CD4-positive, alpha-beta T cell treated with Interleukin-6 at 100 ng/mL for 8 hours (primary cell): ENCODE data around the gene AKNAD1.
"Not testable (repeated sequence)": the region's sequence is repeated elsewhere in the genome, so short reads cannot be mapped to it uniquely, and the experiment has no call there.

Experiments
- DNase-seq: peaks from one replicate; pipeline ENCODE4 v3.0.0-alpha.2; 2020; ENCODE audit warnings: mixed read lengths, low spot score

AKNAD1 gene

DNA sequence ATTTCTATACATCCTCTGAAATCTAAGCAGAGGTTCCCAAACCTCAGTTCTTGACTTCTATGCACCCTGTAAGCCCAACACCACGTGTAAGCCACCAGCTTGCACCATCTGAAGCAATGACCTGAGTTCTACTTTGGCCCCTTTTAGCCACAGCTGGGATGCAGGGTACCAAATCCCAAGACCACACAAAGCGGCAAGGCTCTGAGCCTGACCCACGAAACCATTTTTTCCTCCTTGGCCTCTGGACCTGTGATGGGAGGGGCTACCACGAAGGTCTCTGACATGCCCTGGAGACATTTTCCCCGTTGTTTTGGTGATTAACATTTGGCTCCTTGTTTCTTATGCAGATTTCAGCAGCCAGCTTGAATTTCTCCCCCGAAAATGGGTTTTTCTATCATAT, 71.6 kb downstream of the AKNAD1 start:
- DNase-seq, result no peak

DNA sequence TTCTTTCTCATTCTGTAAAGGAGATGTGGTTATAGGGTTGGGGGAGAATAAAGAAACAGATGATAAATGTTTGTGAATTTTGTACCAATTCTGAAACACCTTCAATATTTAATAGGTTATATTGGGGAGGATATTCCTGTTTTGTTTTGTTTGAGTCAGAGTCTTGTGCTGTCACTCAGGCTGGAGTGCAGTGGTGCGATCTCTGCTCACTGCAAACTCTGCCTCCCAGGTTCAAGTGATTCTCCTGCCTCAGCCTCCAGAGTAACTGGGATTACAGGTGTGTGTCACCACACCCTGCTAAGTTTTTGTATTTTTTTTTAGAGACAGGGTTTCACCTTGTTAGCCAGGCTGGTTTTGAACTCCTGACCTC, 75.3 kb downstream of the AKNAD1 start:
- not testable (repeated sequence) for DNase-seq

DNA sequence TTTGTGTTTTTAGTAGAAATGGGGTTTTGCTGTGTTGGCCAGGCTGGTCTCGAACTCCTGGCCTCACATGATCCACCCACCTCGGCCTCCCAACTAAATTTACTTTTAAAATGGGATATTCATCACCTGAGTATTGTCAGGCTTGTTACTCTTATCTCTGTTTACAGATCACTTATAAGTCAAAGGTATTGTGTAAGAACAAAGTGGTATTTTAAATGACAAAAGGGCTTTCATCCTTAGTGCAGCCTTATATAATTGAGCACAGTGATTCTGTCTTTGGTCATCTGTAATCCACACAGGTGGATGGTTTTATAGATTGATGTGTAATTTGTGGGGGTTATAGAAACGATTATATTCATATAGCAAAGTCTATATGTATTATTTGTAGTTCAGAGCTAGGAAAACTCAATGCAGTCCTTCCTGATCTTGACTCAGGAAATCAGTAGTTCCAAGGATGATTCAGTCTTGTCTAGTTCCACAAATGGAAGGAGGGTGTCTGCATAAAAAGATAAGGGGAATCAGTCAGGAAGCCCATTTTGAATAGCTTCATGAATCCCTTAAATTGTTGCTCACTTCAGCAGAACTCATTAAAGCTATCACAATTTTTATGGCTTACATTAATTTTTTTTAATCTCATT, 75.8 kb downstream of the AKNAD1 start:
- no peak for DNase-seq

DNA sequence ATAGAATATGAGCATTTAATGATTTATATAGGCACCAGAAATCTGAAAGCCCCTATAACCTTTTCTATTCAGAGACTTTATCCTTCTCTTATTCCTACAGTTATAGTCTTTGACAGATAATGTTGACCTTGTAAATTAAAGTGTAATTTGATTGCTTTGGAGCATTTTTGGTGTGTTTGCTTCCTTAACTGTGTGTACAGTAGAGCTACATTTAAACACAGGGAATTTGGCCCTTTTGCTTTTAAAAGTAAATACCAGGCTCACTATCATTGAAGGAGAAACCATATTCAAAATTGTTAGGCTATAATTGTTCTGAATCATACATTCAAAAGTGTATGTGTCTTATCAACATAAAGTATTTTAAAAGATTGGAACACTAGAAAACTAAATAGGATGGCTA, 77.4 kb downstream of the AKNAD1 start:
- no peak for DNase-seq

DNA sequence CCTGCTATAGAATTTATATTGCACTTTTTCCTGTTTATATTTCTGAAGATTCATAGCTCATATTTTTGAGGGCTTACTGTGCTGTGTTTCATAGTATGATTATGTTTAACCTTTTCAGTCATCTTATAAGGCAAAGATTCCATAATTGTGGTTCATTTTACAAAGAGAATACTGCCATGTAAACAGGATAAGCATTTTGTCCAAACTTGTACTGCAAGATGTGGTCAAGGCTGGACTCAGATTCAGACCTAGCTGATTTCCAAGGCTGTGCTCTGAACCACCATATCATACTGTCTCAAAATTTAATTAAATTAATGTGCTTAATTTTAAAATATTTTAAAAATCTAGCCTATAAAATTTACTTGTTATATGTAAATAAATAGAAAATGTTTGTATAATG, 79.1 kb downstream of the AKNAD1 start:
- DNase-seq, result no peak

DNA sequence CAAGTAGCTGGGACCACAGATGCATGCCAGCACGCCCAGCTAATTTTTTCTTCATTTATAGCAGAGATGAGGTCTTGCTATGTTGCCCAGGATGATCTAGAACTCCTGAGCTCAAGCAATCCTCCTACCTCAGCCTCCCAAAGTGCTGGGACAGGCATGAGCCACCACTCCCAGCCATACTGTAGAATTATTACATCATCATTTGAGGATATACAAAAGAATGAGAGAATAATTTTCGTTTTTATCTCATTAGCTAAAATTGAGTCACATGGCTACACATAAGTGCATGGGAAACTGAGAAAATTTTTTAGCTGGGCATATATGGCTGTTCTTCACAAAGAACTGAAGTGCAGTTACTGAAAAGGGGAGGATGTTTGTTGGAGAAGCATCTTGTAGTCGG, 89.2 kb downstream of the AKNAD1 start:
- no peak for DNase-seq

DNA sequence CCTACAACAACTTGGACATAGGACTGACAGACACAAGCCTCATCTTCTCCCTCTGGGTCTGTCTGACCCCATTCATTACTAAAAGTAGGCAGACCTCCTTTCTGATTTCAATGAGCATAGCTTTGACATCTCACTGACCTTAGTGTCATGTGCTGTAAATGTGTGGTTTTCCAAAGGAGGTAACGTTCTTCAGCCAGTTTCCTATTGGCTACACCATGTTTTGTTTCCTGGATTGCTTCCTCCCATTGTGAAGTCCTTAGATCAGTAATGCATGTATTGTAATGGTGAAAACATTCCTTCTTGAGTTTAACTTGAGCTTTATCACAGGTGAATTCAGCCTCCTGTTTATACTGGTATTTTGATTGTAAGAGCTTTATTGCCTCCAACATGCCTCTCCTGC, 89.8 kb downstream of the AKNAD1 start:
- DNase-seq, result no peak
